ENCODE results near the gene ST7L.
"Not testable (repeated sequence)": the region's sequence is repeated elsewhere in the genome, so short reads cannot be mapped to it uniquely, and the experiment has no call there.

ST7L gene

GRCh38 chr1:112618721-112619517 lies at the start of gene ST7L:
Gene ST7L, minus strand, starts transcription at chr1:112619141. Its CDS starts 28 bp downstream, at chr1:112619113.
- DNase-seq (ENCODE audit: low spot score) = peak; percentile 41

- DNase-seq (ENCODE audit: low spot score) = no peak
Measured at GRCh38 chr1:112666946-112667345, 48.0 kb upstream of the ST7L start.

- no peak for DNase-seq (ENCODE audit: low spot score)
Measured at GRCh38 chr1:112665857-112666256, 46.9 kb upstream of the ST7L start.

- DNase-seq (ENCODE audit: low spot score) = no peak
Measured at GRCh38 chr1:112651205-112651604, 32.3 kb upstream of the ST7L start.

- DNase-seq (ENCODE audit: low spot score) = no peak
Measured at GRCh38 chr1:112646225-112646624, 27.3 kb upstream of the ST7L start.

GRCh38 chr1:112643080-112643479 lies 24.1 kb upstream of the ST7L start:
- DNase-seq (ENCODE audit: low spot score) = no peak

- not testable (repeated sequence) for DNase-seq (ENCODE audit: low spot score)
Measured at GRCh38 chr1:112640437-112640836, 21.5 kb upstream of the ST7L start.

GRCh38 chr1:112638110-112638428 lies 19.1 kb upstream of the ST7L start:
- DNase-seq (ENCODE audit: low spot score) = no peak

- DNase-seq (ENCODE audit: low spot score) = no peak
Measured at GRCh38 chr1:112637254-112638109, 18.5 kb upstream of the ST7L start.

GRCh38 chr1:112636597-112637253 lies 17.8 kb upstream of the ST7L start:
- DNase-seq (ENCODE audit: low spot score) = no peak

- no peak for DNase-seq (ENCODE audit: low spot score)
Measured at GRCh38 chr1:112636056-112636455, 17.1 kb upstream of the ST7L start.

- DNase-seq (ENCODE audit: low spot score) = no peak
Measured at GRCh38 chr1:112634367-112634766, 15.4 kb upstream of the ST7L start.

- no peak for DNase-seq (ENCODE audit: low spot score)
Measured at GRCh38 chr1:112633628-112634027, 14.7 kb upstream of the ST7L start.

GRCh38 chr1:112629256-112629655 lies 10.3 kb upstream of the ST7L start:
- no peak for DNase-seq (ENCODE audit: low spot score)

GRCh38 chr1:112628516-112628915 lies 9.6 kb upstream of the ST7L start:
- no peak for DNase-seq (ENCODE audit: low spot score)

GRCh38 chr1:112626887-112627286 lies 7.9 kb upstream of the ST7L start:
- no peak for DNase-seq (ENCODE audit: low spot score)

GRCh38 chr1:112626193-112626592 lies 7.3 kb upstream of the ST7L start:
- DNase-seq (ENCODE audit: low spot score) = no peak

GRCh38 chr1:112625696-112626095 lies 6.8 kb upstream of the ST7L start:
- no peak for DNase-seq (ENCODE audit: low spot score)

GRCh38 chr1:112624493-112624892 lies 5.6 kb upstream of the ST7L start:
- not testable (repeated sequence) for DNase-seq (ENCODE audit: low spot score)

GRCh38 chr1:112620377-112620695 lies 1.4 kb upstream of the ST7L start:
- DNase-seq (ENCODE audit: low spot score) = peak; percentile 31

GRCh38 chr1:112619518-112620376 lies 806 bp upstream of the ST7L start, which contains the start of gene CAPZA1:
Gene CAPZA1, plus strand, starts transcription at chr1:112619832. Its CDS starts 13 bp downstream, at chr1:112619845.
- peak; percentile 89 for DNase-seq (ENCODE audit: low spot score)
